HCT116 (cell line): Measurements from ENCODE around the gene STK11. TPM values are rescaled to one million over a fixed set of nuclear protein-coding genes. Genes with fewer than 3 reads are reported as not detected.

ENCODE experiments used
- ATAC-seq: fragments of 200-7000 bp; cut with Tn5 transposase; 2 replicates; pipeline ENCODE4 v1.9.1; 2020; ENCODE audit warnings: mild to moderate bottlenecking, moderate library complexity
- BruUV-seq: library from RNA; stranded (reverse); fragments of 400-500 nt; replicated peaks from 2 replicates; lab custom pipeline; 2021; lab: Mats Ljungman, UMichigan
- CTCF ChIA-PET: fragments of 300-600 bp; sonication (Branson Sonifier 250); formaldehyde crosslinking; loops from one replicate; lab custom pipeline; 2021; ENCODE audit warnings: antibody characterized with exemption; lab: Charles Lee
- POLR2A ChIA-PET: fragments of 300-600, 350-600 bp; sonication (Branson Sonifier 250); formaldehyde crosslinking; loops from one replicate; lab custom pipeline; 2021; ENCODE audit warnings: antibody characterized with exemption; lab: Charles Lee
- RAD21 ChIA-PET, 2 experiments: fragments of 300-600 bp; sonication (Branson Sonifier 250); formaldehyde crosslinking; loops; one replicate each; lab custom pipeline; 2023; ENCODE audit warnings: low total read pairs in 2 of 2; ENCODE audit not compliant: uncharacterized antibody in 2 of 2, unreplicated experiment in 2 of 2, low non-redundant PET in 1 of 2; lab: Charles Lee
- DNase-seq: peaks from one replicate; pipeline ENCODE4 v3.0.0-alpha.2; 2010; ENCODE audit warnings: low read depth, low spot score
- H2AFZ ChIP-seq: fragments of 200-600 bp; shearing (Covaris generic), sonication (generic); 2 replicates; pipeline ENCODE4 v1.6.1; 2017; ENCODE audit warnings: low read depth, mixed run types, mixed read lengths, antibody characterized with exemption, low read length; ENCODE audit not compliant: poor library complexity, severe bottlenecking
- H3K27ac ChIP-seq: 2 replicates; pipeline ENCODE4 v1.5.1; 2012; ENCODE audit warnings: low read depth, low read length
- H3K27me3 ChIP-seq: fragments of 200-600 bp; sonication (generic); 2 replicates; pipeline ENCODE4 v1.6.1; 2016; ENCODE audit warnings: mixed run types, low read length, mixed read lengths; ENCODE audit not compliant: insufficient read depth
- H3K36me3 ChIP-seq, 2 experiments: fragments of 200-500 bp in 1 of 2; fragments of 200-600 bp in 1 of 2; sonication (Bioruptor generic) in 1 of 2; sonication (generic) in 1 of 2; 2 replicates each; pipeline versions ENCODE4 v1.5.1 to v1.6.1; 2014 to 2016; ENCODE audit warnings: low read length in 2 of 2, inconsistent platforms in 1 of 2, mixed read lengths in 1 of 2, mixed run types in 1 of 2; ENCODE audit not compliant: insufficient read depth in 2 of 2, control insufficient read depth in 1 of 2
- H3K4me1 ChIP-seq, 2 experiments: fragments of 200-600 bp in 1 of 2; sonication (generic) in 1 of 2; 2 replicates each; pipeline versions ENCODE4 v1.5.1 to v1.6.1; 2012 to 2017; ENCODE audit warnings: low read length in 2 of 2, inconsistent platforms in 1 of 2, mild to moderate bottlenecking in 1 of 2, mixed read lengths in 1 of 2, mixed run types in 1 of 2, moderate library complexity in 1 of 2; ENCODE audit not compliant: insufficient read depth in 2 of 2, control insufficient read depth in 1 of 2
- H3K4me2 ChIP-seq: fragments of 200-600 bp; sonication (generic); 2 replicates; pipeline ENCODE4 v1.6.1; 2017; ENCODE audit warnings: mixed run types, low read length, mixed read lengths
- H3K4me3 ChIP-seq, 2 experiments: fragments of 200-600 bp in 1 of 2; sonication (generic) in 1 of 2; replicated peaks in 1 of 2; 2 replicates each; pipeline ENCODE4 v1.5.1; 2011 to 2016; ENCODE audit warnings: low read length in 2 of 2, control low read depth in 1 of 2, low read depth in 1 of 2, mild to moderate bottlenecking in 1 of 2, mixed read lengths in 1 of 2, mixed run types in 1 of 2
- H3K79me2 ChIP-seq: fragments of 200-600 bp; sonication (generic); 2 replicates; pipeline ENCODE4 v1.6.1; 2017; ENCODE audit warnings: mild to moderate bottlenecking, mixed run types, low read length, moderate library complexity, mixed read lengths; ENCODE audit not compliant: insufficient read depth
- H3K9ac ChIP-seq: fragments of 200-600 bp; sonication (generic); 2 replicates; pipeline ENCODE4 v1.6.1; 2016; ENCODE audit warnings: low read length, mixed read lengths
- H3K9me2 ChIP-seq: fragments of 200-600 bp; sonication (generic), shearing (Covaris generic); 2 replicates; pipeline ENCODE4 v1.6.1; 2017; ENCODE audit warnings: mixed run types, mild to moderate bottlenecking, moderate library complexity; ENCODE audit not compliant: insufficient read depth
- H3K9me3 ChIP-seq, 2 experiments: fragments of 200-500 bp in 1 of 2; fragments of 200-600 bp in 1 of 2; sonication (Bioruptor generic) in 1 of 2; sonication (generic) in 1 of 2; 2 replicates each; pipeline ENCODE4 v1.6.1; 2014 to 2017; ENCODE audit warnings: low read length in 2 of 2, mixed read lengths in 2 of 2, inconsistent platforms in 1 of 2, low read depth in 1 of 2, mild to moderate bottlenecking in 1 of 2, mixed run types in 1 of 2, moderate library complexity in 1 of 2; ENCODE audit not compliant: control insufficient read depth in 1 of 2, insufficient read depth in 1 of 2
- H4K20me1 ChIP-seq: fragments of 200-600 bp; sonication (generic), shearing (Covaris generic); 2 replicates; pipeline ENCODE4 v1.6.1; 2017; ENCODE audit warnings: mixed run types, mild to moderate bottlenecking, moderate library complexity; ENCODE audit not compliant: insufficient read depth
- ATF3 ChIP-seq: IDR thresholded peaks from 2 replicates; pipeline ENCODE4 v1.6.1; 2012
- CBX3 ChIP-seq: IDR thresholded peaks from 2 replicates; pipeline ENCODE4 v1.6.1; 2012; ENCODE audit warnings: low read depth
- CEBPB ChIP-seq: IDR thresholded peaks from 2 replicates; pipeline ENCODE4 v1.6.1; 2012; ENCODE audit warnings: low read depth
- EGR1 ChIP-seq: IDR thresholded peaks from 2 replicates; pipeline ENCODE4 v1.6.1; 2012; ENCODE audit warnings: low read depth
- ELF1 ChIP-seq: IDR thresholded peaks from 2 replicates; pipeline ENCODE4 v1.6.1; 2012; ENCODE audit warnings: low read depth, borderline replicate concordance
- EZH2 ChIP-seq: fragments of 200-600 bp; sonication (generic); IDR thresholded peaks from 2 replicates; pipeline ENCODE4 v1.6.1; 2017; ENCODE audit warnings: antibody characterized with exemption, mixed run types
- EZH2phosphoT487 ChIP-seq: fragments of 200-600 bp; IDR thresholded peaks from 2 replicates; pipeline ENCODE4 v1.6.1; 2018; ENCODE audit warnings: antibody characterized with exemption, borderline replicate concordance
- FOSL1 ChIP-seq: IDR thresholded peaks from 2 replicates; pipeline ENCODE4 v1.6.1; 2012; ENCODE audit warnings: low read depth
- JUND ChIP-seq: IDR thresholded peaks from 2 replicates; pipeline ENCODE4 v1.6.1; 2012
- POLR2A ChIP-seq: IDR thresholded peaks from 2 replicates; pipeline ENCODE4 v1.7.0; 2011; ENCODE audit warnings: borderline replicate concordance; ENCODE audit not compliant: insufficient read depth, insufficient read length; ENCODE audit errors: extremely low read depth
- POLR2AphosphoS5 ChIP-seq: IDR thresholded peaks from 2 replicates; pipeline ENCODE4 v1.6.1; 2011; ENCODE audit warnings: mild to moderate bottlenecking, low read depth, low read length, moderate library complexity
- RAD21 ChIP-seq: IDR thresholded peaks from 2 replicates; pipeline ENCODE4 v1.6.1; 2012; ENCODE audit warnings: low read depth, mild to moderate bottlenecking
- SIN3A ChIP-seq: IDR thresholded peaks from 2 replicates; pipeline ENCODE4 v1.6.1; 2012; ENCODE audit warnings: low read depth
- SP1 ChIP-seq: IDR thresholded peaks from 2 replicates; pipeline ENCODE4 v1.6.1; 2012; ENCODE audit warnings: low read depth
- SRF ChIP-seq: IDR thresholded peaks from 2 replicates; pipeline ENCODE4 v1.6.1; 2012; ENCODE audit warnings: low read depth
- YY1 ChIP-seq: IDR thresholded peaks from 2 replicates; pipeline ENCODE4 v1.6.1; 2011; ENCODE audit warnings: low read length, low read depth, moderate library complexity, mild to moderate bottlenecking; ENCODE audit not compliant: insufficient replicate concordance; ENCODE audit errors: extremely low read depth
- ZBTB33 ChIP-seq: IDR thresholded peaks from 2 replicates; pipeline ENCODE4 v1.6.1; 2011; ENCODE audit warnings: mild to moderate bottlenecking, low read length, moderate library complexity; ENCODE audit not compliant: insufficient replicate concordance; ENCODE audit errors: extremely low read depth
- ZFX ChIP-seq: fragments of 450-650 bp; IDR thresholded peaks from 2 replicates; pipeline ENCODE4 v1.6.1; 2017
- ZNF274 ChIP-seq: fragments of 200-500 bp; sonication (Bioruptor generic); IDR thresholded peaks from 2 replicates; pipeline ENCODE4 v1.6.1; 2014; ENCODE audit warnings: mild to moderate bottlenecking, low read depth, low read length, inconsistent platforms
- intact Hi-C: fragments of 100-400 bp; cut with micrococcal nuclease; formaldehyde crosslinking; loops from 2 replicates; pipeline ENCODE4 v1.10.0; 2022
- total RNA-seq: library from RNA; stranded (reverse); gene quantifications from one replicate; pipeline ENCODE4 v1.2.1, GENCODE V29; 2021; ENCODE audit not compliant: unreplicated experiment
- TF ChIP-seq, protein P1 (sequence below): IDR thresholded peaks from 2 replicates; pipeline ENCODE4 v1.6.1; 2012

STK11 gene
- total RNA-seq, 1 experiment from 2014 or later = 86.9 TPM

GRCh38 chr19:1169921-1170885 lies 35.4 kb upstream of the STK11 start:
- intact Hi-C loops = no loop called here
- H3K27me3 ChIP-seq = no peaks in the 10 kb centered on the region
- H3K9ac ChIP-seq = peak overlapping the region; percentile 40; the same call in 1 of the 2 replicates
- H3K79me2 ChIP-seq = peaks cover 87% of the 10 kb centered on the region
- no peaks in the 10 kb centered on the region for H3K9me2 ChIP-seq
- H3K27ac ChIP-seq = peak overlapping the region; percentile 60; the same call in 1 of the 2 replicates
- H3K36me3 ChIP-seq = peaks cover 3 to 17% of the 10 kb centered on the region in 2 experiments; a peak in 2 of 4 replicates
- H2AFZ ChIP-seq = no peak overlapping the region
- no peaks in the 10 kb centered on the region for H4K20me1 ChIP-seq
- no TSS peak for BruUV-seq
- H3K4me1 ChIP-seq = peaks cover 33 to 59% of the 10 kb centered on the region in 2 experiments
- no peak for DNase-seq
- peak overlapping the region; percentile 50 for H3K4me2 ChIP-seq
- TF ChIP-seq RAD21 (no peak), EGR1 (no peak), ZNF274 (no peak), ZFX (no peak), FOSL1 (no peak), CBX3 (no peak), SIN3A (no peak), YY1 (no peak), ELF1 (no peak), EZH2phosphoT487 (no peak), EZH2 (no peak), ATF3 (no peak), POLR2AphosphoS5 (no peak), SRF (no peak), SP1 (no peak), POLR2A (no peak), ZBTB33 (no peak), JUND (no peak), CEBPB (no peak)
- TF ChIP-seq, protein P1, sequence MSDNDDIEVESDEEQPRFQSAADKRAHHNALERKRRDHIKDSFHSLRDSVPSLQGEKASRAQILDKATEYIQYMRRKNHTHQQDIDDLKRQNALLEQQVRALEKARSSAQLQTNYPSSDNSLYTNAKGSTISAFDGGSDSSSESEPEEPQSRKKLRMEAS = no peak
- no peak overlapping the region for H3K4me3 ChIP-seq
- ChIA-PET RAD21 (no interaction called here), CTCF (no interaction called here), POLR2A (no interaction called here)
- no peaks in the 10 kb centered on the region for H3K9me3 ChIP-seq
- no peak for ATAC-seq
